Retinal pigment epithelial cell (primary cell): Measurements from ENCODE around the gene SUPT5H.

Experiments used
- DNase-seq: peaks from one replicate; pipeline ENCODE4 v3.0.0-alpha.2; 2010; ENCODE audit warnings: low read depth
- H3K4me3 ChIP-seq: 2 replicates; pipeline ENCODE4 v1.5.1; 2011; ENCODE audit warnings: mild to moderate bottlenecking, low read length, control low read depth, moderate library complexity
- CTCF ChIP-seq: conservative IDR thresholded peaks from 2 replicates; pipeline ENCODE4 v1.5.1; 2011; ENCODE audit warnings: low read depth, low read length, control low read depth, inconsistent platforms

SUPT5H gene

DNA sequence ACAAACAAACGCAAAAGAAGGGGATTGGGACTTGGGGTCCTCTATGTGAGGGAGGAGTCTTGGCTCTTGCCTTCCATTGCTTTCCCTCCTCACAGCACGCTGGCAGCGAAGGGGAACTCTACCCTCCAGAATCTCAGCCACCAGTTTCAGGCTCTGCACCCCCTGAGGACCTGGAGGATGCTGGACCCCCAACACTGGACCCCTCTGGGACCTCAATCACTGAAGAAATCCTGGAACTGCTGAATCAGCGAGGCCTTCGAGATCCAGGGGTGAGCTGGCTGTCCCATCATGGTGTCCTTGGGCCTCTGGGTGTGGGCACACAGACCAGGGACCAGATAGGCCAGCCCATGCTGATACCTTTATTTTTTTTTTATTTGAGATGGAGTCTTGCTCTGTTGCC lies 23.4 kb upstream of the SUPT5H start:
- no peak for DNase-seq
- TF ChIP-seq CTCF = no peak
- H3K4me3 ChIP-seq = no peak overlapping the region

DNA sequence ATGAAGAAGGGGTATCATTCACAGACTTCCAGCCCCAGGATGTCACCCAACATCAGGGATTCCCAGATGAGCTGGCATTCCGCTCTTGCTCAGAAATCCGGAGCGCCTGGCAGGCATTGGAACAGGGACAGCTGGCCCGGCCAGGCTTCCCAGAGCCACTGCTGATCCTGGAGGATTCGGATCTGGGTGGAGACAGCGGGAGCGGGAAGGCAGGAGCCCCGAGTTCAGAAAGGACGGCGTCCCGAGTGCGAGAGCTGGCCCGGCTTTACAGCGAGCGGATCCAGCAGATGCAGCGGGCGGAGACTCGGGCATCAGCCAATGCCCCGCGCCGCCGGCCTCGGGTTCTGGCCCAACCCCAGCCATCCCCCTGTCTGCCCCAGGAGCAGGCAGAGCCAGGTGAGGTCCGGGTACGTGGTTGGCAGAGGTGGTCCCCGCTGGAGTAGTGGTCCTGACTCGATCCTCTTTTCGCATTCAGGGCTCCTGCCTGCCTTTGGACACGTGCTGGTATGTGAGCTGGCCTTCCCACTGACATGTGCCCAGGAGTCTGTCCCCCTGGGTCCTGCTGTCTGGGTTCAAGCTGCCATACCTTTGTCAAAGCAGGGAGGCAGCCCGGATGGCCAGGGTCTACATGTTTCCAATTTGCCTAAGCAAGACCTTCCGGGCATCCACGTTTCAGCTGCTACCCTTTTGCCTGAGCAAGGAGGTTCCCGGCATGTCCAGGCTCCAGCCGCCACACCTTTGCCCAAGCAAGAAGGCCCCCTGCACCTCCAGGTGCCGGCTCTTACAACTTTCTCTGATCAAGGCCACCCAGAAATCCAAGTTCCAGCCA lies 21.9 kb upstream of the SUPT5H start:
- no peak for DNase-seq
- H3K4me3 ChIP-seq = no peak overlapping the region
- no peak for TF ChIP-seq CTCF

DNA sequence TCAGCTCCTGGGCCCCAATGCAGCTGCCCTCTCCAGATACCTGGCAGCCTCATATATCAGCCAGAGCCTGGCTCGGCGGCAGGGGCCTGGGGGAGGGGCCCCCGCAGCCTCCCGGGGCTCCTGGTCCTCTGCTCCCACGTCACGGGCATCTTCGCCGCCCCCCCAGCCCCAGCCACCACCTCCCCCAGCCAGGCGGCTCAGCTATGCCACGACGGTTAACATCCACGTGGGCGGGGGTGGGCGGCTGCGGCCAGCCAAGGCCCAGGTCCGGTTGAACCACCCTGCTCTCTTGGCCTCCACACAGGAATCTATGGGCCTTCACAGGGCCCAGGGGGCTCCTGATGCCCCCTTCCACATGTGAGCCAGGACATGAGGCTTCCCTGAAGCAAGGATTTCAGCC lies 20.4 kb upstream of the SUPT5H start:
- TF ChIP-seq CTCF = no peak
- DNase-seq = no peak
- no peak overlapping the region for H3K4me3 ChIP-seq

GRCh38 chr19:39425744-39426143 lies 19.6 kb upstream of the SUPT5H start:
- no peak overlapping the region for H3K4me3 ChIP-seq
- no peak for DNase-seq
- TF ChIP-seq CTCF = no peak

DNA sequence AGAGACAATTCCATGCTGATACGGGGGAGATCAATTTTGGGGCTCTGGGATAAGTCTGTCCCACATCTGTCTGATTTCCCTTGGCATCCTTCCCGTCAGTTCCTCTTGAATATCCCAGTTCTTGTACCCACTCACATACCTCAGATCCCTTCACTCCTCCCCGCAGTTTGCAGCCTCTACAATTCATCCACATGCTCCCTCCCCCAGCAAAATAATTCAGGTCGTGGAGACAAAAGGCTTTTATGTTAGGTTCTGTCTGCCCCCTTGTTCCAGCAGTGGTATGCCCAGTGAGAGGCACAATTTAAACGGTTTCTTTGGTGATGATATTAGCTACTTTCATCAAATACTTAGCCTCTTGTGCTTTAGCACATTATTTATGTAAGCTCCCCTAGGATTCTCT lies 19.2 kb upstream of the SUPT5H start:
- H3K4me3 ChIP-seq = no peak overlapping the region
- no peak for TF ChIP-seq CTCF
- DNase-seq = no peak

GRCh38 chr19:39427707-39428106 lies 17.7 kb upstream of the SUPT5H start:
- TF ChIP-seq CTCF = no peak
- no peak for DNase-seq
- no peak overlapping the region for H3K4me3 ChIP-seq

- DNase-seq = peak; percentile 60
- no peak for TF ChIP-seq CTCF
- no peak overlapping the region for H3K4me3 ChIP-seq
Observed at GRCh38 chr19:39428283-39429112, 16.9 kb upstream of the SUPT5H start.
